Smooth muscle cell (in vitro differentiated cells): ENCODE measurements around the gene DPYD. TPM values are rescaled to one million over a fixed set of nuclear protein-coding genes. Genes with fewer than 3 reads are reported as not detected.

Source experiments
- DNase-seq: peaks from one replicate; lab custom pipeline; 2025; ENCODE audit not compliant: unreplicated experiment; lab: John Stamatoyannopoulos, UW
- H2AFZ ChIP-seq: fragments of 200-600 bp; sonication (generic); 2 replicates; pipeline ENCODE4 v1.6.0; 2016; ENCODE audit warnings: antibody characterized with exemption, low read depth, mild to moderate bottlenecking
- H3F3A ChIP-seq: fragments of 200-600 bp; sonication (generic); 2 replicates; pipeline ENCODE4 v1.6.0; 2017; ENCODE audit warnings: antibody characterized with exemption, low read depth
- H3K27ac ChIP-seq: fragments of 200-600 bp; sonication (generic); 2 replicates; pipeline ENCODE4 v1.5.1; 2016; ENCODE audit warnings: low read depth, mild to moderate bottlenecking
- H3K27me3 ChIP-seq: fragments of 200-600 bp; sonication (generic); 2 replicates; pipeline ENCODE4 v1.6.1; 2016; ENCODE audit warnings: low read depth, mild to moderate bottlenecking
- H3K36me3 ChIP-seq: fragments of 200-600 bp; sonication (generic); 2 replicates; pipeline ENCODE4 v1.5.1; 2016; ENCODE audit warnings: low read depth
- H3K4me1 ChIP-seq: fragments of 200-600 bp; sonication (generic); 2 replicates; pipeline ENCODE4 v1.5.1; 2016; ENCODE audit warnings: low read depth
- H3K4me2 ChIP-seq: fragments of 200-600 bp; sonication (generic); 2 replicates; pipeline ENCODE4 v1.6.0; 2016; ENCODE audit warnings: mild to moderate bottlenecking
- H3K4me3 ChIP-seq: fragments of 200-600 bp; sonication (generic); 2 replicates; pipeline ENCODE4 v1.5.1; 2016; ENCODE audit warnings: mild to moderate bottlenecking
- H3K79me2 ChIP-seq: fragments of 200-600 bp; sonication (generic); 2 replicates; pipeline ENCODE4 v1.6.0; 2016; ENCODE audit warnings: low read depth, mild to moderate bottlenecking
- H3K9ac ChIP-seq: fragments of 200-600 bp; sonication (generic); 2 replicates; pipeline ENCODE4 v1.6.0; 2016; ENCODE audit warnings: low read depth
- H3K9me3 ChIP-seq: fragments of 200-600 bp; sonication (generic); replicated peaks from 2 replicates; pipeline ENCODE4 v1.5.1; 2016; ENCODE audit warnings: low read depth
- H4K20me1 ChIP-seq: fragments of 200-600 bp; sonication (generic); 2 replicates; pipeline ENCODE4 v1.6.0; 2016; ENCODE audit warnings: low read depth
- WGBS: methylation state at CpG from one replicate; pipeline ENCODE4 v1.1.7; 2016; ENCODE audit warnings: low lambda C conversion rate; 5-methylcytosine and 5-hydroxymethylcytosine counted together
- polyA plus RNA-seq: library from polyadenylated mRNA; unstranded; fragments of >200 nt; fragmentation: Nextera tagmentation; extraction: Ambion mirVana; gene quantifications from 2 replicates; pipeline ENCODE4 v1.2.1, GENCODE V29; 2016
- total RNA-seq: library from RNA; depleted of rRNA; stranded (reverse); fragments of >200 nt; gene quantifications from 2 replicates; pipeline ENCODE4 v1.2.3, GENCODE V29; 2014
- TF ChIP-seq, protein P1 (sequence below): fragments of 200-600 bp; sonication (generic); IDR thresholded peaks from 2 replicates; pipeline ENCODE4 v1.5.1; 2017; ENCODE audit warnings: borderline replicate concordance, mild to moderate bottlenecking, antibody characterized with exemption; ENCODE audit not compliant: insufficient read depth, poor library complexity, severe bottlenecking

DPYD gene
- total and polyA plus RNA-seq, 2 experiments from 2014 or later: 1.8 to 2.0 TPM

DNA sequence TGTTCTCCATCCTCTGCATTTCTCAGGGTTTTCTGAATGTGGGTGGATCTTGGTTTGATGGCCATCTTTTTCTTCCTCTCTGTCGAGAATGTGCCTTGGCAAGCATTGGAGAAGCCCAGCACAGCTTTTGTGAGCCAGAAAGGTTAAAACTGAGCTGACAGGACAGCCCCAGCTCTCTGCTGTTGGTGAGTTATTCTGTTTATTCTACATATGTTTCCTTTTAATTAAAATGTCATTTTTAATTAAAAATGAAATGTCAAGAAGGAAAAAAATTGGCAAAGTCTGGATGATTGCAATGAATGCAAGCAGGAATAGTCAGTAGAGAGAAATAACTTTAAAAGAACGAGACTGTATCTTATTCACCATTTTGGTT lies 873.4 kb downstream of the DPYD start:
- Histone ChIP-seq H2AFZ (no peak overlapping the region), H3K4me2 (no peak overlapping the region), H3F3A (no peaks in the 10 kb centered on the region), H3K27ac (no peak overlapping the region), H3K9ac (no peak overlapping the region), H4K20me1 (no peaks in the 10 kb centered on the region), H3K79me2 (no peaks in the 10 kb centered on the region), H3K9me3 (no peaks in the 10 kb centered on the region), H3K27me3 (no peaks in the 10 kb centered on the region), H3K36me3 (no peaks in the 10 kb centered on the region), H3K4me3 (no peak overlapping the region), H3K4me1 (peaks cover 2% of the 10 kb centered on the region)
- WGBS: 86% methylated on average over 2 of the region's 2 CpGs
- TF ChIP-seq, protein P1, sequence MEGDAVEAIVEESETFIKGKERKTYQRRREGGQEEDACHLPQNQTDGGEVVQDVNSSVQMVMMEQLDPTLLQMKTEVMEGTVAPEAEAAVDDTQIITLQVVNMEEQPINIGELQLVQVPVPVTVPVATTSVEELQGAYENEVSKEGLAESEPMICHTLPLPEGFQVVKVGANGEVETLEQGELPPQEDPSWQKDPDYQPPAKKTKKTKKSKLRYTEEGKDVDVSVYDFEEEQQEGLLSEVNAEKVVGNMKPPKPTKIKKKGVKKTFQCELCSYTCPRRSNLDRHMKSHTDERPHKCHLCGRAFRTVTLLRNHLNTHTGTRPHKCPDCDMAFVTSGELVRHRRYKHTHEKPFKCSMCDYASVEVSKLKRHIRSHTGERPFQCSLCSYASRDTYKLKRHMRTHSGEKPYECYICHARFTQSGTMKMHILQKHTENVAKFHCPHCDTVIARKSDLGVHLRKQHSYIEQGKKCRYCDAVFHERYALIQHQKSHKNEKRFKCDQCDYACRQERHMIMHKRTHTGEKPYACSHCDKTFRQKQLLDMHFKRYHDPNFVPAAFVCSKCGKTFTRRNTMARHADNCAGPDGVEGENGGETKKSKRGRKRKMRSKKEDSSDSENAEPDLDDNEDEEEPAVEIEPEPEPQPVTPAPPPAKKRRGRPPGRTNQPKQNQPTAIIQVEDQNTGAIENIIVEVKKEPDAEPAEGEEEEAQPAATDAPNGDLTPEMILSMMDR: no peak
- DNase-seq: no peak

DNA sequence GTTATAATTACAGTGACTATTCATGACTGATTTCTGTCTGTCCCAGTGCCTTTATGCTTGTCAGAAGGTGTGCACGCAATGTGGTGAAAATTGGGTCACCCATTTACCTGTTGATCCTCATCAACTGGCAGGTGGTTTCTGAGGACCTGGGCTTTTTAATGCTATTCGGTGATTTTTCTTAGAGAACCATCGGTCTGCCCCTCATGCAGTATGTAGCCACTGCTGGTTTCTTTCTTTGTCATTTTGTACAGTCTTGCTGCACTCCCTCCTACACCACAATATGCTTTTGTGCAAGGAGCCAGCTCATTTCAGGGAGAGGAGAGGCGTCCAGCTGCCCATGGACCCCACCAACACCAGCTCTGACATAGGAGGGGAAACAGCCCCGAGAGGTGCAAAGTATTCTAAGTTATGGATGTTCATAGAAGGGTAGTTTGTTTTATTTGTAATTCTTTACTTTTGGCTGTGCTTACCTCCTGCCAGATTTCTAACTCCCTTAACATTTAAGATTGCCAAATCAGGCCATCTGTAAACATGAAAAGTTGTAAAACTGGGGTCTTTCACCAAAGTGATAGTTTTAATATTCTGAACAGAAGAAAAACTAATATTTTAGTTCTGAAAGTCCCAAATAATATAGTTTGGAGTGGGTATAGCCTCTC lies 873.9 kb downstream of the DPYD start:
- Histone ChIP-seq H3K4me1 (no peaks in the 10 kb centered on the region), H3K9me3 (no peaks in the 10 kb centered on the region), H3F3A (no peaks in the 10 kb centered on the region), H3K4me3 (no peak overlapping the region), H2AFZ (no peak overlapping the region), H3K27me3 (no peaks in the 10 kb centered on the region), H3K9ac (no peak overlapping the region), H3K79me2 (no peaks in the 10 kb centered on the region), H3K36me3 (no peaks in the 10 kb centered on the region), H4K20me1 (no peaks in the 10 kb centered on the region), H3K27ac (no peak overlapping the region), H3K4me2 (no peak overlapping the region)
- no peak for DNase-seq
- TF ChIP-seq, protein P1: no peak
- 93% methylated on average over 5 of the region's 5 CpGs for WGBS

DNA sequence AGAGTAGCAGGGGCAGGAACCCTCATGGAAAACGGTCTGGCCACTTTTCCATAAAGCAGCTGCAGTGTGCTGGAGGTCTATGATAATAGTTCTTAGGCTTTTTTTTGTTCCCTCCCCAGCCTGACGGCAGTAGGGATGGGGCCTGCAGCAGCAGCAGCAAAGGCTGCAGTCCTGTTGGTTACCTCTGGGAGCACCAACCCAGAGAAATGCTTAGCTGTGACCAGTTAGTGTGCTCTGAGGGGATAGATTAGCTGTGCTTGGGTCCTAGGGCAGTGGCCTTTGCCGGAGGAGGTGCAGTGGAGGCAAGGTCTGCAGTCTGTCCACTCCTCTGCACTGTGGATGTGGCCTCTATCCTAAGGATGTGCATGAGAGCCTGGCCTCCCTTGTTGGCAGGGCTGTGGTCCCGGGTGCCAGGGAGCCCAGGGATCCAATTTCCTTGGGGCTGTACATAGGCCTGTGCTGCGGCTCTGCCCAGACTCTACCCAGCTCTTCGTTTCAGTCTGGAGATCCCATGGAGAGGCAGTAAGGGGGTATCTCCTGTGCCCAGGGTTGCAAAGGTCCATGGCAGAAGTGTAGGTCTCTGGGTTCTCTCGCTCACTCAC lies 876.6 kb downstream of the DPYD start:
- no peaks in the 10 kb centered on the region for H3K4me1 ChIP-seq
- no peak for DNase-seq
- TF ChIP-seq, protein P1: no peak
- H3K79me2 ChIP-seq: no peaks in the 10 kb centered on the region
- H3K27me3 ChIP-seq: no peaks in the 10 kb centered on the region
- no peak overlapping the region for H3K4me3 ChIP-seq
- H4K20me1 ChIP-seq: no peaks in the 10 kb centered on the region
- H3K4me2 ChIP-seq: no peak overlapping the region
- H2AFZ ChIP-seq: no peak overlapping the region
- no peak overlapping the region for H3K27ac ChIP-seq
- 94% methylated on average over 7 of the region's 7 CpGs for WGBS
- H3K36me3 ChIP-seq: no peaks in the 10 kb centered on the region
- H3K9me3 ChIP-seq: no peaks in the 10 kb centered on the region
- no peak overlapping the region for H3K9ac ChIP-seq
- no peaks in the 10 kb centered on the region for H3F3A ChIP-seq

DNA sequence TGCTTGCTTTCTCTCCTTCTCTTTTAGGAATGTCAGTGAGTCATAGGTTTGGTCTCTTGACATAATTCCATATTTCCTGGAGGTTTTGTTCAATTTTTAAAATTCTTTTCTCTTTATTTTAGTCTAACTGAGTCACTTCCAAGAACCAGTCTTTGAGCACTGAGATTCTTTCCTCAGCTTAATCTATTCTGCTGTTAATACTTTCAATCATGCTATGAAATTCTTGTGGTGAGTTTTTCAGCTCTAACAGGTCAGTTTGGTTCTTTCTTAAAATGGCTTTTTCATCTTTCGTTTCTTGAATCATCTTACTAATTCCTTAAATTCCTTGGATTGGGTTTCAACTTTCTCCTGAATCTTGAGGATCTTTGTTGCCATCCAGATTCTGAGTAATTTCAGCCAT lies 878.3 kb downstream of the DPYD start:
- no peak for DNase-seq
- no peaks in the 10 kb centered on the region for H3F3A ChIP-seq
- no peak overlapping the region for H2AFZ ChIP-seq

More for the DNA sequence above, 878.3 kb downstream of the DPYD start:
- H3K4me3 ChIP-seq: no peak overlapping the region
- H3K27ac ChIP-seq: no peak overlapping the region
- H3K9me3 ChIP-seq: no peaks in the 10 kb centered on the region
- no peaks in the 10 kb centered on the region for H3K4me1 ChIP-seq
- WGBS: 62% methylated on average over 1 of the region's 1 CpG
- H3K79me2 ChIP-seq: no peaks in the 10 kb centered on the region
- H3K4me2 ChIP-seq: no peak overlapping the region
- TF ChIP-seq, protein P1: no peak
- H3K36me3 ChIP-seq: no peaks in the 10 kb centered on the region
- no peak overlapping the region for H3K9ac ChIP-seq
- no peaks in the 10 kb centered on the region for H3K27me3 ChIP-seq
- no peaks in the 10 kb centered on the region for H4K20me1 ChIP-seq
